Measurements from ENCODE around the gene HS6ST2.

DNA sequence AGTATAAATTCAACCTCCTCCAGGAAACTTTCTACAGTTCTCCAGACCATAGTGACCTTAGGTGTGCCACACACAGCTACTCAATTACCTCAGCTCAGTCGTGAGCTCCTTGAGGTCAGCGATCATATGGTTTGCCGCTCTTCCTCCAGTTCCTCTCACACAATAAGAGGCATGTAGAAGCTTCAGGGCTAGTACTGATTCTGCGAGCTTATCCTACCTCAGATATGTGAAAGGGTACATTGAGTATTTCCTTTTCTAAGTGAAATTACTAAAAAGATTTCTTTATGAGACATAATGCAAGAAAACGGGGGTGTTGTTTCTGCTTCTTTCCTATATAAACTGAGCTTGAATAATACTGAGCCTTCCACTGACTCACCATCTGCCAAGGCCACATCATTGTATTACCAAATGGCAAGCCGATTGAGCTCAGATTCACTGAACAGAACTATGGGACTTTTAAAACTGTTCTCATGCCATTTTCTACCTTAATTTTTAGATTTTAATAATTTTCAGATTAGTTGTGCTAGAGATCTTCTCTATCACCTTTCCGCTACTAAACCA is 183.1 kb downstream of the HS6ST2 start:
- TF ChIP-seq POLR2A (IDR thresholded peaks at IDR 0.05; ENCODE audit: low read depth, low read length) = no peak
- no peak for TF ChIP-seq POLR2AphosphoS5 (IDR thresholded peaks at IDR 0.05; ENCODE audit: low read depth, low read length)

Measured in GM12892 (cell line).